OCI-LY1 (cell line): ENCODE results near the gene ATL1.

Experiments used
- H2AFZ ChIP-seq: fragments of 200-600 bp; sonication (generic), shearing (Covaris generic); 2 replicates; pipeline ENCODE4 v1.6.0; 2014; ENCODE audit warnings: antibody characterized with exemption, mild to moderate bottlenecking, low read length
- H3F3A ChIP-seq: fragments of 200-600 bp; sonication (generic), shearing (Covaris generic); 2 replicates; pipeline ENCODE4 v1.6.0; 2014; ENCODE audit warnings: mild to moderate bottlenecking, antibody characterized with exemption, low read length, moderate library complexity; ENCODE audit not compliant: insufficient read depth
- H3K27ac ChIP-seq: fragments of 200-600 bp; sonication (generic); 2 replicates; pipeline ENCODE4 v1.5.1; 2014; ENCODE audit warnings: low read length, mixed run types, mild to moderate bottlenecking, low read depth; ENCODE audit not compliant: poor library complexity, severe bottlenecking
- H3K27me3 ChIP-seq: fragments of 200-600 bp; sonication (generic); 2 replicates; pipeline ENCODE4 v1.6.0; 2014; ENCODE audit warnings: antibody characterized with exemption, mild to moderate bottlenecking, low read length, moderate library complexity; ENCODE audit not compliant: insufficient read depth
- H3K36me3 ChIP-seq: fragments of 200-600 bp; sonication (generic); 2 replicates; pipeline ENCODE4 v1.6.1; 2014; ENCODE audit warnings: mild to moderate bottlenecking, antibody characterized with exemption, low read length, moderate library complexity, mixed read lengths; ENCODE audit not compliant: insufficient read depth
- H3K4me1 ChIP-seq: fragments of 200-600 bp; sonication (generic); 2 replicates; pipeline ENCODE4 v1.5.1; 2014; ENCODE audit warnings: mild to moderate bottlenecking, low read length, moderate library complexity; ENCODE audit not compliant: insufficient read depth, severe bottlenecking
- H3K4me2 ChIP-seq: fragments of 200-600 bp; sonication (generic), shearing (Covaris generic); 2 replicates; pipeline ENCODE4 v1.6.1; 2014; ENCODE audit warnings: low read length
- H3K4me3 ChIP-seq: fragments of 200-600 bp; sonication (generic); 2 replicates; pipeline ENCODE4 v1.5.1; 2014; ENCODE audit warnings: low read length, low read depth, mild to moderate bottlenecking, mixed read lengths; ENCODE audit not compliant: poor library complexity, severe bottlenecking
- H3K79me2 ChIP-seq: fragments of 200-600 bp; shearing (Covaris generic); 2 replicates; pipeline ENCODE4 v1.6.1; 2016; ENCODE audit warnings: mixed run types, low read length, mixed read lengths; ENCODE audit not compliant: insufficient read depth
- H3K9ac ChIP-seq: fragments of 200-600 bp; sonication (generic), shearing (Covaris generic); 2 replicates; pipeline ENCODE4 v1.6.1; 2014; ENCODE audit warnings: mild to moderate bottlenecking, low read length, mixed read lengths
- H3K9me2 ChIP-seq: fragments of 200-600 bp; sonication (generic), shearing (Covaris generic); 2 replicates; pipeline ENCODE4 v1.6.1; 2014; ENCODE audit warnings: low read depth, mild to moderate bottlenecking, low read length, mixed read lengths
- H3K9me3 ChIP-seq: fragments of 200-600 bp; shearing (Covaris generic); 2 replicates; pipeline ENCODE4 v1.6.1; 2014; ENCODE audit warnings: low read length, mixed read lengths
- H4K20me1 ChIP-seq: fragments of 200-600 bp; sonication (generic), shearing (Covaris generic); 2 replicates; pipeline ENCODE4 v1.6.0; 2016; ENCODE audit warnings: mild to moderate bottlenecking, low read length; ENCODE audit not compliant: insufficient read depth
- CTCF ChIP-seq: fragments of 200-600 bp; sonication (generic), shearing (Covaris generic); IDR thresholded peaks from 2 replicates; pipeline ENCODE4 v1.5.1; 2017; ENCODE audit warnings: mild to moderate bottlenecking, antibody characterized with exemption, low read length, moderate library complexity, mixed read lengths
- EZH2 ChIP-seq: fragments of 200-600 bp; sonication (generic), shearing (Covaris generic); IDR thresholded peaks from 2 replicates; pipeline ENCODE4 v1.8.0; 2017; ENCODE audit warnings: borderline replicate concordance, mixed run types, mild to moderate bottlenecking, antibody characterized with exemption, low read length, moderate library complexity, mixed read lengths

ATL1 gene

GRCh38 chr14:50668826-50669143 is 108.8 kb downstream of the ATL1 start:
- Histone ChIP-seq H4K20me1 (no peaks in the 10 kb centered on the region), H3K27ac (no peak overlapping the region), H3K36me3 (peaks cover 7% of the 10 kb centered on the region), H2AFZ (no peak overlapping the region), H3K9me2 (no peaks in the 10 kb centered on the region), H3K9me3 (no peaks in the 10 kb centered on the region), H3K4me2 (peak overlapping the region; percentile 82), H3K4me1 (peaks cover 38% of the 10 kb centered on the region), H3K27me3 (no peaks in the 10 kb centered on the region), H3K9ac (peak overlapping the region; percentile 51), H3K79me2 (peaks cover 17% of the 10 kb centered on the region), H3K4me3 (peak overlapping the region; percentile 67), H3F3A (no peaks in the 10 kb centered on the region)
- TF ChIP-seq EZH2 (no peak), CTCF (no peak)

DNA sequence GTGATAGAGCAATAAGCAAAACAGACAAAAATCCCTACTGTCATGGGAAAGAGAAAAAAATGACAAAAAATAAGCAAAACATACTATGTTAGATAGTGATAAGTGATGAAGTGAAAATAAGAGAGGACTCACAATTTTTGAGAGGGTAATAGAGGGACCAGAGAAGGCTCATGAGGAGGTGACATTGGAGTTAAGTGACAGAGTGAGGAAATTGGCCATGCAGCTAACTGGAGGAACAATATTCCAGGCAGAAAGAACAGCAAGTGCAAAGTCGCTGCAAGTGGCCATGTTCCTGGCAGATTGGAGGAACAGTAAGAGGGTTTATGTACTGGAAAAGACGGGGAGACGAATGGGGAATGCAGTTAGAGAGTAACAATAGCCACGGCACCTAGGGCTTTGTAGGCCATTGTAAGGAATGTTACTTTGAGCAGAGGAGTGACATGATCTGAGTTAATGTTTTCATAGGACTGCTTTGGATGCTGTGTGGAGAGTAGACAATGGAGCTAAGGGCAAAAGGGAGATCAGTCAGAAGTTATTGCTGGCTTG is 109.6 kb downstream of the ATL1 start:
- Histone ChIP-seq H3K27ac (no peak overlapping the region), H3K4me3 (no peak overlapping the region), H3K79me2 (peaks cover 17% of the 10 kb centered on the region), H3K36me3 (peaks cover 3% of the 10 kb centered on the region), H3K4me2 (no peak overlapping the region), H3F3A (no peaks in the 10 kb centered on the region), H4K20me1 (no peaks in the 10 kb centered on the region), H3K4me1 (peaks cover 35% of the 10 kb centered on the region), H3K9me3 (no peaks in the 10 kb centered on the region), H3K9ac (no peak overlapping the region), H3K9me2 (no peaks in the 10 kb centered on the region), H2AFZ (no peak overlapping the region), H3K27me3 (no peaks in the 10 kb centered on the region)
- no peak for TF ChIP-seq CTCF
- TF ChIP-seq EZH2: no peak

- Histone ChIP-seq H3K4me2 (no peak overlapping the region), H3K27ac (no peak overlapping the region)
These were observed 110.4 kb downstream of the ATL1 start for GRCh38 chr14:50670196-50670865.

More at GRCh38 chr14:50670196-50670865, 110.4 kb downstream of the ATL1 start:
- Histone ChIP-seq H3K79me2 (peaks cover 17% of the 10 kb centered on the region), H3K9ac (no peak overlapping the region), H2AFZ (no peak overlapping the region), H3F3A (no peaks in the 10 kb centered on the region), H3K36me3 (no peaks in the 10 kb centered on the region), H3K9me2 (no peaks in the 10 kb centered on the region), H3K27me3 (no peaks in the 10 kb centered on the region), H4K20me1 (no peaks in the 10 kb centered on the region), H3K9me3 (no peaks in the 10 kb centered on the region), H3K4me3 (no peak overlapping the region), H3K4me1 (peaks cover 27% of the 10 kb centered on the region)
- no peak for TF ChIP-seq CTCF
- no peak for TF ChIP-seq EZH2
